HCT116 (cell line): Measurements from ENCODE around the gene EPHA4.

Experiments used
- POLR2A ChIP-seq: IDR thresholded peaks from 2 replicates; pipeline ENCODE4 v1.7.0; 2011; ENCODE audit warnings: borderline replicate concordance; ENCODE audit not compliant: insufficient read depth, insufficient read length; ENCODE audit errors: extremely low read depth
- POLR2AphosphoS5 ChIP-seq: IDR thresholded peaks from 2 replicates; pipeline ENCODE4 v1.6.1; 2011; ENCODE audit warnings: mild to moderate bottlenecking, low read depth, low read length, moderate library complexity
- ZFX ChIP-seq: fragments of 450-650 bp; IDR thresholded peaks from 2 replicates; pipeline ENCODE4 v1.6.1; 2017
- TF ChIP-seq, protein P1 (sequence below), 3 experiments: fragments of 200-600 bp in 1 of 3; sonication (generic) in 1 of 3; IDR thresholded peaks in 2 of 3; conservative IDR thresholded peaks in 1 of 3; 2 replicates each; pipeline ENCODE4 v1.5.1; 2012 to 2017; ENCODE audit warnings: low read depth in 2 of 3, low read length in 2 of 3, antibody characterized with exemption in 1 of 3, borderline replicate concordance in 1 of 3, control low read depth in 1 of 3, mild to moderate bottlenecking in 1 of 3, mixed read lengths in 1 of 3, mixed run types in 1 of 3, moderate library complexity in 1 of 3; ENCODE audit not compliant: insufficient read depth in 1 of 3
- TF ChIP-seq, protein P2 (sequence below): IDR thresholded peaks from 2 replicates; pipeline ENCODE4 v1.6.1; 2012

DNA sequence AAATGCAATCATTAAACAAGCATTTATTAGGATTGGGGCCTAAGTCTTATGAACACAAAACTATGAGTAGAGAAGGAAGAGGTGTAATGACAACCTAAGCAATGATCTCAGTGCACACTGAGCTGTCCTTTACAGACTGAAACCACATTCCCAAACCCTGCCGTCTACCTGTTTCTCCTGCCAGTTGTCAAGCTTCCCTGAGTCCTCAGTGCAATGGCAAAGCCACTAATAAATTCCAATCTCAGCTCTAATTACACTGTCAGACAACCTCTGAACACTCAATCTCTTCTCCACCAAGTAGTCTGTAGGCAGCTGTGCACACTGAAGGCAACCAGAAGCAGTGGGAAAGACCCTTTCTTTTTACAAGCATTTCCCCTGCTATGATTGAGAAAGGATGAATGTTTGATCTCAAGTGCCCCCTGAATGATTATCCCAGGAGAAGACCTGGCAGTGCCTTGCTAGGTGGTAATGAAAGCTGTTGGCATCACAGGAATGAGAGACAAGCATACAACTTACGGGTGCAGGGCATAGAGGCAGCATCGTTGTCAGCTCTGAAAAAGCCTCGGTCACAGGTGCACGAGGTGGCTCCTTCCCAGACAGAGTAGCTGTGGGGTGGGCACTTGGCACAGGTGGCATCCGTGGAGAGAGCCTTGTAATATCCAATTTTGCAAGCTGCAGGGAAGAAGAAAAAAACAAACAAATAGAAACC is 71.4 kb downstream of the EPHA4 start:
- TF ChIP-seq, protein P1, sequence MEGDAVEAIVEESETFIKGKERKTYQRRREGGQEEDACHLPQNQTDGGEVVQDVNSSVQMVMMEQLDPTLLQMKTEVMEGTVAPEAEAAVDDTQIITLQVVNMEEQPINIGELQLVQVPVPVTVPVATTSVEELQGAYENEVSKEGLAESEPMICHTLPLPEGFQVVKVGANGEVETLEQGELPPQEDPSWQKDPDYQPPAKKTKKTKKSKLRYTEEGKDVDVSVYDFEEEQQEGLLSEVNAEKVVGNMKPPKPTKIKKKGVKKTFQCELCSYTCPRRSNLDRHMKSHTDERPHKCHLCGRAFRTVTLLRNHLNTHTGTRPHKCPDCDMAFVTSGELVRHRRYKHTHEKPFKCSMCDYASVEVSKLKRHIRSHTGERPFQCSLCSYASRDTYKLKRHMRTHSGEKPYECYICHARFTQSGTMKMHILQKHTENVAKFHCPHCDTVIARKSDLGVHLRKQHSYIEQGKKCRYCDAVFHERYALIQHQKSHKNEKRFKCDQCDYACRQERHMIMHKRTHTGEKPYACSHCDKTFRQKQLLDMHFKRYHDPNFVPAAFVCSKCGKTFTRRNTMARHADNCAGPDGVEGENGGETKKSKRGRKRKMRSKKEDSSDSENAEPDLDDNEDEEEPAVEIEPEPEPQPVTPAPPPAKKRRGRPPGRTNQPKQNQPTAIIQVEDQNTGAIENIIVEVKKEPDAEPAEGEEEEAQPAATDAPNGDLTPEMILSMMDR (IDR thresholded peaks at IDR 0.05 in 2 of 3, conservative IDR thresholded peaks at IDR 0.05 in 1 of 3; ENCODE audit: borderline replicate concordance in 1 of 3, insufficient read depth in 1 of 3, low read depth in 2 of 3, low read length in 2 of 3) = no peak
- TF ChIP-seq POLR2A (no peak), ZFX (no peak), POLR2AphosphoS5 (no peak)
- TF ChIP-seq, protein P2, sequence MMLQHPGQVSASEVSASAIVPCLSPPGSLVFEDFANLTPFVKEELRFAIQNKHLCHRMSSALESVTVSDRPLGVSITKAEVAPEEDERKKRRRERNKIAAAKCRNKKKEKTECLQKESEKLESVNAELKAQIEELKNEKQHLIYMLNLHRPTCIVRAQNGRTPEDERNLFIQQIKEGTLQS = no peak
